PC-9 (cell line): ENCODE measurements around the gene CHURC1.

ENCODE experiments used
- EZH2 ChIP-seq: fragments of 200-600 bp; sonication (generic); IDR thresholded peaks from 2 replicates; pipeline ENCODE4 v1.8.0; 2017; ENCODE audit warnings: antibody characterized with exemption, low read depth
- TF ChIP-seq, protein P1 (sequence below): fragments of 200-600 bp; sonication (generic); conservative IDR thresholded peaks from 2 replicates; pipeline ENCODE4 v1.6.1; 2017; ENCODE audit warnings: mixed run types, antibody characterized with exemption, mild to moderate bottlenecking, moderate library complexity

DNA sequence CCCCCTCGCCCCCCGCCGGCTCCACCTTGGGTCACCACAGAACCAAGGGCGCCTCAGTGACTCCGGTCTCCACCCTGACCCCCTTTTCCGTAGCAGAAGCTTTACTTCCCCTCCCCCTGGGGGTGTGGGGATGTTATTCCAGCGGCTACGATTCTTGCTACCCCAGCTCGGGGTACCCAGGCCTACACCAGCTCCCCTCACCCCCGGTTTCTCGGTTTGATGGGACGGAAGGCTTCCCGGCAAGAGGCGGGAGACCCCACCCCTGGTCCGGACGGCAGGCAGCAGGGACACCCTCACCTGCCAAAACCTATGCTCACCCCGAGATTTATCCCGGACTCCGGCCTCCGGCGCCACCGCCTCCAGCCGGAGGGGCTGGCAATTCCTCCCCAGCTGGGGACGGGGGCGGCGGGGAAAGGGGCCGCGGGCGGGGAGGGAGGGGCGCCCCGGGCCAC, 57.3 kb downstream of the CHURC1 start:
- TF ChIP-seq, protein P1, sequence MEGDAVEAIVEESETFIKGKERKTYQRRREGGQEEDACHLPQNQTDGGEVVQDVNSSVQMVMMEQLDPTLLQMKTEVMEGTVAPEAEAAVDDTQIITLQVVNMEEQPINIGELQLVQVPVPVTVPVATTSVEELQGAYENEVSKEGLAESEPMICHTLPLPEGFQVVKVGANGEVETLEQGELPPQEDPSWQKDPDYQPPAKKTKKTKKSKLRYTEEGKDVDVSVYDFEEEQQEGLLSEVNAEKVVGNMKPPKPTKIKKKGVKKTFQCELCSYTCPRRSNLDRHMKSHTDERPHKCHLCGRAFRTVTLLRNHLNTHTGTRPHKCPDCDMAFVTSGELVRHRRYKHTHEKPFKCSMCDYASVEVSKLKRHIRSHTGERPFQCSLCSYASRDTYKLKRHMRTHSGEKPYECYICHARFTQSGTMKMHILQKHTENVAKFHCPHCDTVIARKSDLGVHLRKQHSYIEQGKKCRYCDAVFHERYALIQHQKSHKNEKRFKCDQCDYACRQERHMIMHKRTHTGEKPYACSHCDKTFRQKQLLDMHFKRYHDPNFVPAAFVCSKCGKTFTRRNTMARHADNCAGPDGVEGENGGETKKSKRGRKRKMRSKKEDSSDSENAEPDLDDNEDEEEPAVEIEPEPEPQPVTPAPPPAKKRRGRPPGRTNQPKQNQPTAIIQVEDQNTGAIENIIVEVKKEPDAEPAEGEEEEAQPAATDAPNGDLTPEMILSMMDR, result no peak
- TF ChIP-seq EZH2, result no peak
